Ishikawa (cell line): ENCODE results near the gene CIITA.

Experiments used
- CEBPB ChIP-seq: IDR thresholded peaks from 2 replicates; pipeline ENCODE4 v1.6.1; 2012
- CREB1 ChIP-seq: IDR thresholded peaks from 2 replicates; pipeline ENCODE4 v1.6.1; 2012; ENCODE audit warnings: low read depth
- EGR1 ChIP-seq: IDR thresholded peaks from 2 replicates; pipeline ENCODE4 v1.6.1; 2012
- EP300 ChIP-seq: IDR thresholded peaks from 2 replicates; pipeline ENCODE4 v1.6.1; 2012; ENCODE audit warnings: borderline replicate concordance
- FOXM1 ChIP-seq: IDR thresholded peaks from 2 replicates; pipeline ENCODE4 v1.6.1; 2012; ENCODE audit warnings: low read depth, borderline replicate concordance
- NFIC ChIP-seq: IDR thresholded peaks from 2 replicates; pipeline ENCODE4 v1.6.1; 2012
- RAD21 ChIP-seq: IDR thresholded peaks from 2 replicates; pipeline ENCODE4 v1.6.1; 2012; ENCODE audit warnings: low read depth
- TAF1 ChIP-seq: IDR thresholded peaks from 2 replicates; pipeline ENCODE4 v1.6.1; 2012; ENCODE audit warnings: low read depth, mild to moderate bottlenecking
- TCF12 ChIP-seq: IDR thresholded peaks from 2 replicates; pipeline ENCODE4 v1.6.1; 2012; ENCODE audit warnings: low read depth
- TEAD4 ChIP-seq: IDR thresholded peaks from 2 replicates; pipeline ENCODE4 v1.6.1; 2012
- YY1 ChIP-seq: IDR thresholded peaks from 2 replicates; pipeline ENCODE4 v1.6.1; 2012; ENCODE audit warnings: low read depth
- ZBTB7A ChIP-seq: IDR thresholded peaks from 2 replicates; pipeline ENCODE4 v1.6.1; 2012; ENCODE audit warnings: low read depth
- TF ChIP-seq, protein P1 (sequence below): IDR thresholded peaks from 2 replicates; pipeline ENCODE4 v1.6.1; 2012
- TF ChIP-seq, protein P2 (sequence below): IDR thresholded peaks from 2 replicates; pipeline ENCODE4 v1.6.1; 2012; ENCODE audit warnings: low read depth, mild to moderate bottlenecking
- TF ChIP-seq, protein P3 (sequence below): IDR thresholded peaks from 2 replicates; pipeline ENCODE4 v1.6.1; 2012

The CIITA gene

DNA sequence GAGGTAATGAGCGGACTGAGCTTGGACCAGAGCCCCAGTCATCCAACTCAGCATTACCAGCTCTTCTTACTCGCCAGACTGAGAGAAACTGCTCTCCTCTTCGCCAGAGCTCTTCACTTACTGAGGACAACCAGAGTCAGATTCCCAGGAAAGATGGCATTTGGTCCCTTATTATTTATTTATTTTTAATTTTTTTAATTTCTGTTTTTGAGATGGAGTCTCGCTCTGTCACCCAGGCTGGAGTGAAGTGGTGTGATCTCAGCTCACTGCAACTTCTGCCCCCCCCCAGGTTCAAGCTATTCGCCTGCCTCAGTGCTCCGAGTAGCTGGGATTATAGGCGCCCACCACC, 42.0 kb downstream of the CIITA start:
- TF ChIP-seq RAD21 (no peak), TCF12 (no peak), EGR1 (no peak), TEAD4 (no peak), CREB1 (no peak), ZBTB7A (no peak), YY1 (no peak), CEBPB (no peak), NFIC (no peak), TAF1 (no peak), FOXM1 (no peak), EP300 (no peak)
- TF ChIP-seq, protein P1, sequence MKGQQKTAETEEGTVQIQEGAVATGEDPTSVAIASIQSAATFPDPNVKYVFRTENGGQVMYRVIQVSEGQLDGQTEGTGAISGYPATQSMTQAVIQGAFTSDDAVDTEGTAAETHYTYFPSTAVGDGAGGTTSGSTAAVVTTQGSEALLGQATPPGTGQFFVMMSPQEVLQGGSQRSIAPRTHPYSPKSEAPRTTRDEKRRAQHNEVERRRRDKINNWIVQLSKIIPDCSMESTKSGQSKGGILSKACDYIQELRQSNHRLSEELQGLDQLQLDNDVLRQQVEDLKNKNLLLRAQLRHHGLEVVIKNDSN = no peak
- TF ChIP-seq, protein P2, sequence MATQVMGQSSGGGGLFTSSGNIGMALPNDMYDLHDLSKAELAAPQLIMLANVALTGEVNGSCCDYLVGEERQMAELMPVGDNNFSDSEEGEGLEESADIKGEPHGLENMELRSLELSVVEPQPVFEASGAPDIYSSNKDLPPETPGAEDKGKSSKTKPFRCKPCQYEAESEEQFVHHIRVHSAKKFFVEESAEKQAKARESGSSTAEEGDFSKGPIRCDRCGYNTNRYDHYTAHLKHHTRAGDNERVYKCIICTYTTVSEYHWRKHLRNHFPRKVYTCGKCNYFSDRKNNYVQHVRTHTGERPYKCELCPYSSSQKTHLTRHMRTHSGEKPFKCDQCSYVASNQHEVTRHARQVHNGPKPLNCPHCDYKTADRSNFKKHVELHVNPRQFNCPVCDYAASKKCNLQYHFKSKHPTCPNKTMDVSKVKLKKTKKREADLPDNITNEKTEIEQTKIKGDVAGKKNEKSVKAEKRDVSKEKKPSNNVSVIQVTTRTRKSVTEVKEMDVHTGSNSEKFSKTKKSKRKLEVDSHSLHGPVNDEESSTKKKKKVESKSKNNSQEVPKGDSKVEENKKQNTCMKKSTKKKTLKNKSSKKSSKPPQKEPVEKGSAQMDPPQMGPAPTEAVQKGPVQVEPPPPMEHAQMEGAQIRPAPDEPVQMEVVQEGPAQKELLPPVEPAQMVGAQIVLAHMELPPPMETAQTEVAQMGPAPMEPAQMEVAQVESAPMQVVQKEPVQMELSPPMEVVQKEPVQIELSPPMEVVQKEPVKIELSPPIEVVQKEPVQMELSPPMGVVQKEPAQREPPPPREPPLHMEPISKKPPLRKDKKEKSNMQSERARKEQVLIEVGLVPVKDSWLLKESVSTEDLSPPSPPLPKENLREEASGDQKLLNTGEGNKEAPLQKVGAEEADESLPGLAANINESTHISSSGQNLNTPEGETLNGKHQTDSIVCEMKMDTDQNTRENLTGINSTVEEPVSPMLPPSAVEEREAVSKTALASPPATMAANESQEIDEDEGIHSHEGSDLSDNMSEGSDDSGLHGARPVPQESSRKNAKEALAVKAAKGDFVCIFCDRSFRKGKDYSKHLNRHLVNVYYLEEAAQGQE = no peak
- TF ChIP-seq, protein P3, sequence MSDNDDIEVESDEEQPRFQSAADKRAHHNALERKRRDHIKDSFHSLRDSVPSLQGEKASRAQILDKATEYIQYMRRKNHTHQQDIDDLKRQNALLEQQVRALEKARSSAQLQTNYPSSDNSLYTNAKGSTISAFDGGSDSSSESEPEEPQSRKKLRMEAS = no peak

DNA sequence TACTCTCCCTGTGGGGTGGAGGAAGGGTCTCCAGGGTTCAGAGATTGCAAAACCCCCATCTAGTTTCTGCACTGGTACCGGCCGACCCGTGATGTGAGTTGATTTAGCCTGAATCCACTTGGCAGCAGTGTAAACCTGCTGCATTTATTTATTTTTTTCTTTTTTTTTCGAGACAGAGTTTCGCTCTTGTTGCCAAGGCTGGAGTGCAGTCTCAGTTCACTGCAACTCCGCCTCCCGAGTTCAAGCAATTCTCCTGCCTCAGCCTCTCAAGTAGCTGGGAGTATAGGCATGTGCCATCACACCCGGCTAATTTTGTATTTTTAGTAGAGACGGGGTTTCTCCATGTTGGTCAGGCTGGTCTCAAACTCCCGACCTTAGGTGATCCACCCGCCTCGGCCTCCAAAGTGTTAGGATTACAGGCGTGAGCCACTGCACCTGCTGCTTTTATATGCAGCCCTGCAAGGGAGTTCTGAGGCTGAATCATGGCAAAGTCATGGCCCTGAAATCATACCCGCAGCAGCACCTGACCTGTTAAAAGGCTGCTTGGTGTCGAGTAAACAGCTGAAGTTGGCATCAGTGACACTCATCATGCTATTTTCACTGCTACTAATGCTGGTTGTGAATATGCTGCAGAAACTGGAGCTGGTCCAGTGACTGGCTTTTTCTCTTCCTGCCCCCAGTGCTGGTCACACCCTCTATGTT, 43.9 kb downstream of the CIITA start:
- TF ChIP-seq NFIC = no peak
- TF ChIP-seq RAD21 = no peak
- no peak for TF ChIP-seq EGR1
- no peak for TF ChIP-seq ZBTB7A
- TF ChIP-seq, protein P2 = no peak
- TF ChIP-seq TCF12 = no peak
- TF ChIP-seq EP300 = no peak
- TF ChIP-seq FOXM1 = no peak
- TF ChIP-seq, protein P1 = no peak
- no peak for TF ChIP-seq CREB1
- TF ChIP-seq TAF1 = no peak
- TF ChIP-seq, protein P3 = no peak
- TF ChIP-seq TEAD4 = no peak
- no peak for TF ChIP-seq CEBPB
- no peak for TF ChIP-seq YY1

DNA sequence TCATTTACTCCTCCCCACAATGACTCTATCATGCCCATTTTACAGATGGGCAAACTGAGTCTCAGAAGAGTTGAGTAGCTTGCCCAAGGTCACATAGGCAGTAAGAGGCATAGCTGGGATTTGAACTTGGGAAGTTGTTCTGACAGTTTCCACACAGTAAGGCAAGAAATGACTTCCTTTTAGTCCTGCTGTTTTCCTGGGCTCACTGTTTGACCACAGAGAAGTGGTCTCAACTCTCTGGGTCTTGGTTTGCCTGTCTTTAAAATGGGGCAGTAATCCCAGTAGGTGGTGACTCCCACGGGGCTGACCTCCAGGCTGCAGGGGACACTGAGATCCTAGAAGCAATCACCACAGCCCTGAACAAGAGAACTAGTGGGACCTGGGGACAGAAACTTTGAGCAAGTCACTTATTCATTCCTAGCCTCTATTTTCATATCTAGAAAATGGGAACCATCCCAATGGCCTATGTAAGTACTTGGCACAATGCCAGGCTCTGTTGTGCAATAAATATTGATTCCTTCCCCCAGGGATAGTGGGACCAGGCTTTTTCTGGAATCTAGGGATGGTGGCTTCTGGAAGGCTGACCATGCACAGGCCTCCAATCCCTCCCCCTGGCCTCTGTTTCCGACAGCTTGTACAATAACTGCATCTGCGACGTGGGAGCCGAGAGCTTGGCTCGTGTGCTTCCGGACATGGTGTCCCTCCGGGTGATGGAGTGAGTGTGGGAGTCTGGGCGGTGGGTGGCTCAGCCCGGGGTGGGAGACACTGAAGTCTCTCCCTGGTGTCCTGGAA, 44.7 kb downstream of the CIITA start:
- TF ChIP-seq ZBTB7A = no peak
- no peak for TF ChIP-seq YY1
- TF ChIP-seq CREB1 = no peak
- TF ChIP-seq, protein P1 = no peak
- no peak for TF ChIP-seq RAD21
- no peak for TF ChIP-seq TEAD4
- peak; percentile 86 for TF ChIP-seq CEBPB
- no peak for TF ChIP-seq EP300
- TF ChIP-seq NFIC = peak; percentile 80

DNA sequence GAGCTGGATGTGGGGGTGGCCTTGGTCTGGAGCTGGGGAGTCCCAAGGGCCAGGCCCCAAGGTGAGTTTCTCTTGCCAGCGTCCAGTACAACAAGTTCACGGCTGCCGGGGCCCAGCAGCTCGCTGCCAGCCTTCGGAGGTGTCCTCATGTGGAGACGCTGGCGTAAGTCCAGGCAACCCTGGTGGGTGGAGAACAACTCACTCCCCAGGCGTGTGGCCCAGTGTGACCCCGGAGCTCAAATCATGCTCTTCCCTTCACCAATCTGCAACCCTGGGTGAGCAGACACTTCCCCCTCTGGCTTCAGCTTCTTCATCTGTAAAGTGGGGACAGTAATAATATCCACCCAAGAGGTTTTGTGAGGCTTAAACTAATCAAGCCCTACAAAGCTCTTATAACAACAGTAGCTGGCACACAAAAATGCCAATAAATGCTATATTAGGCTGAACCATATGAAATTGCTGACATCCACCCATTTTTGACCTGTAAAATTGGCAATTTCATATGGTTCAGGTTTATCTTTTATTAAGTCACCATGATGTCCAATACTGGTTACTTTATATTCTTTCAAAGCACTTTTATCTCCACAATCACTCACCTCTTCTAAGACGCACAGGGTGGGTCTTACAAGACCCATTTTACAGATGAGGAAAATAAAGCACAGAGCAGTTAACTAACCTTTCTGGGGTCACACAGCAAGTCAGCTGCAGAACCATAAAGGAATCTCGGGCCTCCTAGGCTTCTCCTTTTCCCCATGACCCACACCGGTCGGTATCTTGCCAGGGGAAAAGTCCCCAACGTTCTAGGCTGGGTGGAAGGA, 45.5 kb downstream of the CIITA start:
- TF ChIP-seq FOXM1 (no peak), EGR1 (no peak), RAD21 (no peak), NFIC (no peak), EP300 (no peak), TCF12 (no peak), CREB1 (no peak), YY1 (no peak)
- TF ChIP-seq, protein P3 = no peak
- TF ChIP-seq, protein P2 = no peak
- TF ChIP-seq, protein P1 = no peak
